HG03135 (cell line): ENCODE results near the gene SND1.

ENCODE experiments used
- ATAC-seq: cut with Tn5 transposase; IDR thresholded peaks from one replicate; pipeline ENCODE4 v1.9.1; 2021; ENCODE audit warnings: mild to moderate bottlenecking, moderate library complexity; ENCODE audit not compliant: unreplicated experiment

SND1 gene

DNA sequence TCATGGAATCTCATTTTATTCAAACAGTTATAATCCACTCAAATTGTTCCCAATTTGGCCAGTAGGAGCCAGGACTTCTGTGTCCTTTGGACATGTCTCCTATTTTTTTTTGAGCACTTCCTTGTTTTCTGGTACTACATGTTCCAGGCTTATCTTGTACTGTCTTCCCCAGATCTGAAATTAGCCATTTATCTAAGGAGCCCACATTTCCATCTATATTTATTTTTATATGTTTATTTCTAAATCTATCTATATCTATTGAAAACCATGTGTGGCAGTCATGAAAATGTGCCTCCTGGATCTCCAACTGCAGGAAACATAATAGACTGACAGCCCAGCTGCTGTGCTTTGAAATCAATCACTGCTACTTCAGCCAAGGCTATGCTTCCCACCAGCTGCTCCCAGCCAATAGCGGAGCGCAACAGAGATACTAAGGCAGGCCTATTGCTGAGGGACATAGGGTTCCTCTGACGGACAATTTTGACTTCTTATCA, 232.1 kb downstream of the SND1 start:
- ATAC-seq = no peak

- ATAC-seq = no peak
These were observed 233.3 kb downstream of the SND1 start for GRCh38 chr7:127885222-127885772.

DNA sequence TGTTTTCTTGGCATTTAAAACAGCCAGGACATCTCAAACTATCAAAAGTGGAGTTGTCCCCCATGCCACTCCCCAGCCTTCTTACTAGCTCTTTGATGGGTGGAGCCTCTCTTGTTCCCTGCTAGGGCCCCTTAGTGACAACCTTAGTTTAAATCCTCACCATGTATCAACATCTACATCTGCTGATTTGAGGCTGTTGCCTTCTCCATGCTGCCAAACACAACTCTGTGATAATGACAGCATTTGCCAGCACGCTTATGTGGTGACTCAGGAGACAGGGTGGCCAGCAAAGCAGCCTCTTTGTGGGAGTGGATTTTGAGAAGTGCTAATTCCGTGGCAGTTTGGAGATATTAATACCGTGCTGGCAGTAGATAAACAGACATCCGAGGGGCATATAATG, 233.8 kb downstream of the SND1 start:
- no peak for ATAC-seq

GRCh38 chr7:127886248-127886647, 234.3 kb downstream of the SND1 start:
- no peak for ATAC-seq

GRCh38 chr7:127887096-127887495, 235.1 kb downstream of the SND1 start:
- no peak for ATAC-seq

DNA sequence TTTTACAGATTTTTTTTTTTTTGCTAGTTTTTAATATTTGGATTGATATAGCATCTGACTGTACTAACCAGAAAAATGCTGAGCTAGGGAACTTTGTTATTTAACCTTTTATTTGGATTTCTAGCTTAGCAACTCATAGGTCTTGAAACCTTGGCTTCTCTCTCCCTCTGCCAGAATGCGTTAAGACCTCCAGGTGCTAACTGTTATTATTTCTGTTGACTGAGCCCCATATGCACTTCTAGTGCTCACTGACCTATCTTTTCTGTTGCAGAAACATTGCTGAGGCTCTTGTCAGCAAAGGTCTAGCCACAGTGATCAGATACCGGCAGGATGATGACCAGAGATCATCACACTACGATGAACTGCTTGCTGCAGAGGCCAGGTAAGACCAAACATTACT, 235.6 kb downstream of the SND1 start:
- ATAC-seq = no peak

GRCh38 chr7:127888411-127888810, 236.4 kb downstream of the SND1 start:
- no peak for ATAC-seq

GRCh38 chr7:127888825-127889224, 236.8 kb downstream of the SND1 start:
- no peak for ATAC-seq

- ATAC-seq = no peak
These were observed 237.7 kb downstream of the SND1 start for GRCh38 chr7:127889677-127890076.

- no peak for ATAC-seq
These were observed 238.7 kb downstream of the SND1 start for GRCh38 chr7:127890726-127891125.

- no peak for ATAC-seq
These were observed 239.2 kb downstream of the SND1 start for GRCh38 chr7:127891144-127891543.

- ATAC-seq = no peak
These were observed 240.0 kb downstream of the SND1 start for GRCh38 chr7:127891854-127892438.

DNA sequence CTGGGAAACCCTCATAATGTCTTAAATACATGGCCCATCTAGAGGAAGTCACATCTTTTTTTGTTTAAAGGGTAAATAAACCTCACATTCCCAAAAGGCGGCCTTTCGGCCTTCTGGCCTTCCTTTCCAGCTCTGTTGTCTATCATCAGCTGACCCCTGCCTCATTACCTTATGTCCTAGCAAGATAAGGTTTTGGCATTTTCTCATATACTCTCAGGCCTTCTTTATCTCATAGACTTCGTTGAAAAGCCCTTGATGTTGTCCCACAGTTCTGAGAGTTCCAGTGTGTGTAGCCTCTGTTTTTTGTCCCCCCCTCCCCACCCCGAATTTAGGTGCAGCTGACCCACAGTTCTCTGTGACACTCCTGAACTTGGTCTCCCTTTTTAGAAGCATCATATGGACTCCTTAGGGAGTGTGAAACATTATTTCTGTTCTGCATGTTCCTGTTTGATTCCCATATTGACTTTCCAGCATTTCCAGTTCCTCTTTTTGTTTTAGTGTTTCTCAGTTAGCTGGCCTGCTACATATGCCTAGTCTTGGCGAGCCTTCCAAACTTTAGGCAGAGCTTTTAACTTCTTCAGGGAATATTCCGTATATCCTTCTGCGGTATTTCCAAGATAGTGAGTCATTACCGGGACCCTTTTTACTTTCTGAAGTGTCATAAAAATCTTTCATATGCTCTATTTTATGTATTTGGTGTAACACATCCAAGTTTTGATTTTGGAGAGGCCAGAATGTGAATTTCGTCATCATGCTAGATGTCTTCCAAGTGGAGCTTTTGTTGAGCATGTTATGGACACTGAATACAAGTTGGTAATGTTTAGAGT, 240.7 kb downstream of the SND1 start:
- no peak for ATAC-seq

- ATAC-seq = no peak
These were observed 241.6 kb downstream of the SND1 start for GRCh38 chr7:127893547-127893946.

DNA sequence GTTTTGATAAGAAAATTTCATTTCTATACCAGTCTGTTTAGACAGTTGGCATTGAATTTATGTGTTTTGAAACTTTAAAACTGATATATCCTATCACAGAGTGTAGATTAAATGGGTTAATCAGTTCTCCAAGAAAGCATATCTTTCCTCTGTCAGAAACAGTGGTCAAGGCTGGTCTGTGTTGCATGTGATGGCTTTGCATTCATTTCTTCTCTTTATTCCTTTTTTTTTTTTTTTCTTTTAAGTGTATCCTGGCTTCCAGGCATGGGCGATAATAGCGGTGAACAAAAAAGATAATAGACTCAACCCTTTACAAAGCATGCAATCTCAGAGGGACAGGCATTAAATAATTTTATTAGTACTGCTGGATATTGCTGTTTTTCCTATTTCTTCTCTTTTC, 242.6 kb downstream of the SND1 start:
- ATAC-seq = no peak

- no peak for ATAC-seq
These were observed 243.4 kb downstream of the SND1 start for GRCh38 chr7:127895360-127895759.

DNA sequence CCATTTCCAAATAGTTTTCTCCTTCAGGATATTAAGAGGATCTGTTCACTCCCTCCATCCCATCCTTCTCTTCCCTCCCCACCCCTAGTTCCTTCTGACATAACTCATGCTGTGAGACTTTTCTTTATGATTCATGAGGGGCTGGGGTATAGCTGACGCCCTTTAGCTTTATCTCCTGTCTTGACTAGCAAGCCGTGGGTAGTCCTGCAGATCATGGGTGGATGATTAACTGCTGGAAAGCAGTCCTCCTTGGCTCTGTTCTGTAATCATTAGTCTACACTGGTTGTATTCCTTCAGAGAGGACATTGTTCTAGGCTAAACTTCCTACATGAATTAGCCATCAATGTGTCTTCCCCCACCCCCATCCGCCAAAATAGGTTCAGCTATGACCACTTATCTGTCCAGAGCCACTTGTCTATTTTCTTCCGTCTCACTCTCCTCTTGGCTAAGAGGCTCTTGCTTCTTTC, 243.9 kb downstream of the SND1 start:
- no peak for ATAC-seq

DNA sequence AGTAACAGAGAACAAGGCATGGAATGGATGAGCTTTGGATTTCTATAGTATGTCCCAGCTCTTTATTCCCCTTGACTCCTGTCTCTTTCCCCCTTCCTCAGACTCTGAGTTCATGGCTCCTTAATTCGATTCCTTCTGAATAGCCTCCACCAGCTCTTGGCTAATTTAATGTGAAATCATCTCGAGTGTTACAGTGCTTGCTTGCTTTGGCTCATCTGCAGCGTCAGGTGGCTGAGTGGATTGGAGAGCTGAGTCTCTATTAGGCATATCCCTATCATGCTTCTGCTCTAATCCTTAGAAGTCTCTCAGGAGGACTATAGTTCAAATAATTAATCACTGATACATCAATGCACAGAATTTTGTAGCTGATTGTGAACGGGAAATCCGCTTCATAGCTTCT, 244.7 kb downstream of the SND1 start:
- no peak for ATAC-seq

GRCh38 chr7:127897704-127898454, 245.9 kb downstream of the SND1 start:
- ATAC-seq = no peak

DNA sequence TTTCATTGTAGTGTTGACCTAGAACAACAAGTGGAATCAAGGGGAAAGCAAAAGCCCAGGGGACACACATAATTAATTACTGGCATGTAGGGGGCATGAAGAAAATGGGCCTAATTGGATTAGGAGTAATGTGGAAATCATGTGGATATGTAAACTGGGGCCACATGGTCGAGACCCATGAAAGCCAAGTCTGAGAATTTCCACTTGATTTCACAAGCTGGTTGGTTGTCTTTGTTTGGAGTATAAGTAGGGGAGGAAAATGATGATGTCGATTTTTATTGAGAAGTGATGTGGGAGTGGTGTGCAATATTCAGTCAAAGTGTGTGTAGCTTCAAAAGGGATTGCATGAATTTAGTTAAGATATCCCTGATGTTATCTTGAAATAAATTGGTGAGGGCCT, 247.4 kb downstream of the SND1 start:
- no peak for ATAC-seq

DNA sequence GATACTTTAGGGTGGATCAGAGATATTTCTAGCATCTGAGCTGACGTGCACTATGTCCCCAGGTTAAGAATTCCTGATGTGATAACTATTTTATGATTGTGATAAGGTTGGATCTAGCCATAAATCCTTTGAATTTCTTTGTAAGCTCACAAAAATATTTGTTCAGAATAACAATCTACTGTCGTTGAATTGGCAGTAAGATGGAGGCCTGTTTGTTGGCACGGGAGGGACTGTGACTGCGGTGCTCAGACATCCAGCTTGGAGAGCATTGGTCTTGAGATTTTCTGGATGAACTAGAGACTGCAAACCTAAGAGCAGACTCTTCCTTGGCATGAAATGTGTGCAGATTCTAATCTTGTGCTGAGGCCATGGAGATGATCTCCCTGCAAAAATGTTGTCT, 248.1 kb downstream of the SND1 start:
- no peak for ATAC-seq
